Fibroblast of lung (primary cell): ENCODE measurements around the gene LMO1. TPM values are rescaled to one million over a fixed set of nuclear protein-coding genes. Genes with fewer than 3 reads are reported as not detected.

Experiments
- DNase-seq, 2 donors: peaks; one replicate each; pipeline versions ENCODE4 v3.0.0 to v3.0.0-alpha.2; 2010; ENCODE audit warnings: low read depth in 2 of 2
- H2AFZ ChIP-seq: 2 replicates; pipeline ENCODE4 v1.5.1; 2012; ENCODE audit warnings: low read length, control low read depth, inconsistent platforms
- H3K27ac ChIP-seq: 2 replicates; pipeline ENCODE4 v1.5.1; 2011; ENCODE audit warnings: low read length, control low read depth; ENCODE audit not compliant: insufficient read depth
- H3K27me3 ChIP-seq: 2 replicates; pipeline ENCODE4 v1.5.1; 2011; ENCODE audit warnings: mild to moderate bottlenecking, low read length; ENCODE audit not compliant: control insufficient read depth, insufficient read depth
- H3K36me3 ChIP-seq: 2 replicates; pipeline ENCODE4 v1.5.1; 2011; ENCODE audit warnings: low read length; ENCODE audit not compliant: control insufficient read depth, insufficient read depth
- H3K4me1 ChIP-seq: 2 replicates; pipeline ENCODE4 v1.5.1; 2011; ENCODE audit warnings: low read length; ENCODE audit not compliant: control insufficient read depth, insufficient read depth; ENCODE audit errors: extremely low read depth
- H3K4me2 ChIP-seq: 2 replicates; pipeline ENCODE4 v1.5.1; 2011; ENCODE audit warnings: low read length, control low read depth; ENCODE audit not compliant: insufficient read depth; ENCODE audit errors: extremely low read depth
- H3K4me3 ChIP-seq, 4 experiments: fragments of 200-600 bp in 1 of 4; sonication (generic) in 1 of 4; replicated peaks in 1 of 4; 2 replicates each; pipeline ENCODE4 v1.5.1; 2011 to 2016; ENCODE audit warnings: low read length in 4 of 4, low read depth in 3 of 4, mild to moderate bottlenecking in 3 of 4, control low read depth in 2 of 4, inconsistent platforms in 1 of 4, mixed read lengths in 1 of 4; ENCODE audit not compliant: insufficient read depth in 1 of 4; ENCODE audit errors: control extremely low read depth in 1 of 4
- H3K79me2 ChIP-seq: 2 replicates; pipeline ENCODE4 v1.5.1; 2012; ENCODE audit warnings: mild to moderate bottlenecking, low read length, inconsistent platforms; ENCODE audit not compliant: control insufficient read depth, insufficient read depth
- H3K9ac ChIP-seq: 2 replicates; pipeline ENCODE4 v1.5.1; 2011; ENCODE audit warnings: mild to moderate bottlenecking, low read length, control low read depth; ENCODE audit not compliant: insufficient read depth
- H3K9me3 ChIP-seq: 2 replicates; pipeline ENCODE4 v1.5.1; 2012; ENCODE audit warnings: low read depth, low read length; ENCODE audit not compliant: control insufficient read depth, insufficient read depth
- H4K20me1 ChIP-seq: 2 replicates; pipeline ENCODE4 v1.5.1; 2011; ENCODE audit warnings: low read length; ENCODE audit not compliant: control insufficient read depth, insufficient read depth; ENCODE audit errors: extremely low read depth
- EZH2 ChIP-seq: IDR thresholded peaks from 2 replicates; pipeline ENCODE4 v1.5.1; 2012; ENCODE audit warnings: low read length, control low read depth, mild to moderate bottlenecking; ENCODE audit errors: missing control alignments
- polyA plus RNA-seq, 2 donors: library from polyadenylated mRNA; depleted of rRNA in 1 of 2; stranded (reverse) in 1 of 2; unstranded in 1 of 2; fragments of >200 nt; gene quantifications; 2 replicates each; pipeline ENCODE4 v1.2.1, GENCODE V29; 2011 to 2012; ENCODE audit warnings: missing spikeins in 1 of 2
- total RNA-seq: library from RNA; depleted of rRNA; stranded (reverse); fragments of >200 nt; gene quantifications from 2 replicates; pipeline ENCODE4 v1.2.1, GENCODE V29; 2014
- TF ChIP-seq, protein P1 (sequence below), 2 donors: IDR thresholded peaks in 1 of 2; conservative IDR thresholded peaks in 1 of 2; 1 replicate in 1 of 2; 2 replicates in 1 of 2; pipeline ENCODE4 v1.5.1; 2011 to 2012; ENCODE audit warnings: low read length in 2 of 2, control low read depth in 1 of 2, inconsistent platforms in 1 of 2, low read depth in 1 of 2, mild to moderate bottlenecking in 1 of 2

Gene LMO1
- total and polyA plus RNA-seq, 2 donors (not counting 1 experiment from before 2014, with no cell fraction given): not detected

DNA sequence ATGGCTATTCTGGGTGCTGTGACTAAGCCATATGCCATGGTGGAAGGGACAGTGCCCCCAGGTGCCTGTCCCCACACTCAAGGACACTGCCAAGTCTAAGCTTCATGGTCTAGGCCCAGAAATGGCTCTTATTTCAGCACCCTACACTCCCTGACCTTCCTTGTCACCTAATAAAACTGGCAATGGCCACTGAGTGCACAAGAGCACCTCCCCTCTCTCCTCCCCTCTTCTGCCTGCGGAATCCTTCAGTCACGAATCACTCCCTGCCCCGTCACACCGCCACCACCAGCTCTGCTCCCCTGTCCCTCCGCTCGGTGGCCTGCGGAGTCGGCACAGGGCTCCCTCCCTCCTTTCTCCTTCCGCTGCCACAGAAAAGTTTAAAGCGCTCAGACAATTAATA is 19.0 kb upstream of the LMO1 start:
- TF ChIP-seq, protein P1, sequence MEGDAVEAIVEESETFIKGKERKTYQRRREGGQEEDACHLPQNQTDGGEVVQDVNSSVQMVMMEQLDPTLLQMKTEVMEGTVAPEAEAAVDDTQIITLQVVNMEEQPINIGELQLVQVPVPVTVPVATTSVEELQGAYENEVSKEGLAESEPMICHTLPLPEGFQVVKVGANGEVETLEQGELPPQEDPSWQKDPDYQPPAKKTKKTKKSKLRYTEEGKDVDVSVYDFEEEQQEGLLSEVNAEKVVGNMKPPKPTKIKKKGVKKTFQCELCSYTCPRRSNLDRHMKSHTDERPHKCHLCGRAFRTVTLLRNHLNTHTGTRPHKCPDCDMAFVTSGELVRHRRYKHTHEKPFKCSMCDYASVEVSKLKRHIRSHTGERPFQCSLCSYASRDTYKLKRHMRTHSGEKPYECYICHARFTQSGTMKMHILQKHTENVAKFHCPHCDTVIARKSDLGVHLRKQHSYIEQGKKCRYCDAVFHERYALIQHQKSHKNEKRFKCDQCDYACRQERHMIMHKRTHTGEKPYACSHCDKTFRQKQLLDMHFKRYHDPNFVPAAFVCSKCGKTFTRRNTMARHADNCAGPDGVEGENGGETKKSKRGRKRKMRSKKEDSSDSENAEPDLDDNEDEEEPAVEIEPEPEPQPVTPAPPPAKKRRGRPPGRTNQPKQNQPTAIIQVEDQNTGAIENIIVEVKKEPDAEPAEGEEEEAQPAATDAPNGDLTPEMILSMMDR (conservative IDR thresholded peaks at IDR 0.05 in 1 of 2, IDR thresholded peaks at IDR 0.05 in 1 of 2; ENCODE audit: low read depth in 1 of 2, low read length in 2 of 2): no peak
- no peak for TF ChIP-seq EZH2

GRCh38 chr11:8281266-8281665 is 17.6 kb upstream of the LMO1 start:
- H3K27ac ChIP-seq: no peak overlapping the region
- H3K9me3 ChIP-seq: no peaks in the 10 kb centered on the region
- TF ChIP-seq, protein P1 (conservative IDR thresholded peaks at IDR 0.05 in 1 of 2, IDR thresholded peaks at IDR 0.05 in 1 of 2; ENCODE audit: low read depth in 1 of 2, low read length in 2 of 2): no peak
- no peak for TF ChIP-seq EZH2
- H2AFZ ChIP-seq: no peak overlapping the region
- no peaks in the 10 kb centered on the region for H3K36me3 ChIP-seq
- no peak overlapping the region for H3K4me2 ChIP-seq
- no peaks in the 10 kb centered on the region for H3K79me2 ChIP-seq
- no peak overlapping the region for H3K4me3 ChIP-seq
- H3K4me1 ChIP-seq: no peaks in the 10 kb centered on the region
- no peak for DNase-seq
- H4K20me1 ChIP-seq: no peaks in the 10 kb centered on the region
- H3K27me3 ChIP-seq: no peaks in the 10 kb centered on the region
- H3K9ac ChIP-seq: no peak overlapping the region

More for the DNA sequence above, 19.0 kb upstream of the LMO1 start:
- Histone ChIP-seq H3K4me3 (no peak overlapping the region), H3K79me2 (no peaks in the 10 kb centered on the region), H3K9ac (no peak overlapping the region), H3K4me2 (no peak overlapping the region), H3K9me3 (no peaks in the 10 kb centered on the region), H4K20me1 (no peaks in the 10 kb centered on the region), H3K36me3 (no peaks in the 10 kb centered on the region), H3K4me1 (no peaks in the 10 kb centered on the region), H3K27ac (no peak overlapping the region), H3K27me3 (no peaks in the 10 kb centered on the region), H2AFZ (no peak overlapping the region)
- no peak for DNase-seq

DNA sequence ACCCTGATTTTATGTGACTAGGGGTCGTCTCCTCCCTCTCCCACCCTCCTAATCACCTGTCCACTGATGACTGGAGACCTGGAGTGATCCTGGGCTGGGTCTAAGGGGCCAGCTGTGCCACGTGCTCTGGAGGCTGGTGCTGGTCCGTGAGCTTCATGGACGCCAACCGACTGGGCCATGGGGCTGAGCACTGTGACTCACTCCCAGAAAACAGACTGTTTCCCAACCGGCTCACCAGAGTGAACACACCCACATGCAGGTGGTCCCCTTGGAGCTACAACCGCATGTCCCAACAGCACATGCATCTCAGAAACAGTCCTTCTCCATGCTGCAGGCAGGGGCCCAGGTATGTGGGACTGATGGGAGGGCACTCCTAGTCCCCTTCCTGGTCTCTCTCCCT is 14.0 kb upstream of the LMO1 start:
- no peaks in the 10 kb centered on the region for H3K27me3 ChIP-seq
- H3K9me3 ChIP-seq: no peaks in the 10 kb centered on the region
- no peak for DNase-seq

More for the DNA sequence above, 14.0 kb upstream of the LMO1 start:
- Histone ChIP-seq H3K79me2 (no peaks in the 10 kb centered on the region), H3K27ac (no peak overlapping the region), H3K9ac (no peak overlapping the region), H3K36me3 (no peaks in the 10 kb centered on the region), H3K4me3 (no peak overlapping the region), H3K4me2 (no peak overlapping the region), H4K20me1 (no peaks in the 10 kb centered on the region), H2AFZ (no peak overlapping the region), H3K4me1 (no peaks in the 10 kb centered on the region)
- TF ChIP-seq EZH2: no peak
- TF ChIP-seq, protein P1 (conservative IDR thresholded peaks at IDR 0.05 in 1 of 2, IDR thresholded peaks at IDR 0.05 in 1 of 2; ENCODE audit: low read depth in 1 of 2, low read length in 2 of 2): no peak
